Measurements from ENCODE around the gene HACL1. TPM values are rescaled to one million over a fixed set of nuclear protein-coding genes. Genes with fewer than 3 reads are reported as not detected.
"Not testable (repeated sequence)": the region's sequence is repeated elsewhere in the genome, so short reads cannot be mapped to it uniquely, and the experiment has no call there.

The HACL1 gene
- total RNA-seq, 1 donor from 2014 or later, result 25.3 TPM

GRCh38 chr3:15541371-15541770, 60.0 kb downstream of the HACL1 start:
- ATAC-seq, result no peak
- intact Hi-C loops (cut with DNase I), result no loop called here

DNA sequence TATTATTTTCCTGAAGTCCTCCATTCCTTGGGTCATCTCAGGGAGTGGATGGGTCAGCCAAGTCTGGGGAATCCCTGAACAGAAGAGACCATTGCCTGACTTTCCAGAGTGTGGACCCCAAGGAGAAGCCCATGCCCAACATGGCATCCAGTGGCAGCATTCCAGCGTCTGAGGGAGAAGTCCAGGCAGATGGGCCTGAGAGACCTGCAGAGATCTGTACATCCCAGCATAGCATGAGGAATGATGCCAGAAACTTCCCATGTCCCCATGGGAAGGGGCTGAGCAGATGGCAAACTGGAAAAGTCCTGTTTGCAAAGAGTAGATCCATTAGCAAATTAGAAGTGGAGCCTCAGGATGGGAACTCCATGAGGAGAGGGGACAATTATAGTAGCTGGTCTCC, 62.3 kb downstream of the HACL1 start:
- ATAC-seq (no peak), DNase-seq (ENCODE audit: low spot score) (no peak)
- intact Hi-C loops (cut with DNase I), result no loop called here

More at GRCh38 chr3:15541371-15541770, 60.0 kb downstream of the HACL1 start:
- no peak for DNase-seq (ENCODE audit: low spot score)

DNA sequence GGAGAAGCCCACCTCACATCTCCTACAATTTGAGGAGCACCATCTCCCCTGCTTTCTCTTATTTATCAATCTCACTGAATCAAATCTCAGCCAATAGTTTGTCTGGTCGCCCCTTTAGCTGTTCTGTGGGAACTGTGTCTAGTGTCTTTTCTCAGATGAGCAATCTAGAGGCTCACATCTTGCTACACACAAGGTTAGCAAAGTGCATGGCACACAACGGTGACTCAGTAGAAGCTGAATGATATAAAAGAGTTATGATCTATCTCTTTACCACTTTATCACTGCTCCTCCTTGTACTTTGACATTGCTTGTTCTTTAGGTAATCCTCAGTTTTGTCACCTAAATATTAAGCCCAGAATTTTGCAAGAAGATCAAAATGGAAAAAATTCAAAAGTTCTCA, 63.0 kb downstream of the HACL1 start:
- DNase-seq (ENCODE audit: low spot score) (no peak), ATAC-seq (no peak)
- intact Hi-C loops (cut with DNase I), result no loop called here

GRCh38 chr3:15536856-15537255, 64.5 kb downstream of the HACL1 start:
- no peak for ATAC-seq
- no peak for DNase-seq (ENCODE audit: low spot score)
- intact Hi-C loops (cut with DNase I), result no loop called here

DNA sequence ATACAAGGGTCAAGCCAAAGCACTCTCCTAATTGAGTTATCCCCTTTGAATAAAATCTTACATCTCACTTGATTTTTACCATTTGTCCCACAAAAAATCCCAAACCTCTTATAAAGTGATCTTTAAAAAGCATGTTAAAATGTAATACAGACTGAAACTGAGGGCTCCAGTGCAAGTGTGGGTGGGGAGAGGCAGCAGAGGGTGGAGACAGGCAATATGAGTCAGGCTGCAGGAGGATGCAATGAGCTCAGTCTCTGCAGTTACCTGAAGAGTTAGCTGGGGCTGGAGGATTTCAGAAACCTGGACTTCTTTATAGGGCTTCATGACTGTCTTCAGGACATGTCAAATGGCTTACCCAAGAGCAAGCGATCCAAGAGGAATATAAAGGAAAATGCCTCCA, 65.6 kb downstream of the HACL1 start:
- ATAC-seq, result no peak
- intact Hi-C loops (cut with DNase I), result no loop called here
- DNase-seq (ENCODE audit: low spot score), result no peak

DNA sequence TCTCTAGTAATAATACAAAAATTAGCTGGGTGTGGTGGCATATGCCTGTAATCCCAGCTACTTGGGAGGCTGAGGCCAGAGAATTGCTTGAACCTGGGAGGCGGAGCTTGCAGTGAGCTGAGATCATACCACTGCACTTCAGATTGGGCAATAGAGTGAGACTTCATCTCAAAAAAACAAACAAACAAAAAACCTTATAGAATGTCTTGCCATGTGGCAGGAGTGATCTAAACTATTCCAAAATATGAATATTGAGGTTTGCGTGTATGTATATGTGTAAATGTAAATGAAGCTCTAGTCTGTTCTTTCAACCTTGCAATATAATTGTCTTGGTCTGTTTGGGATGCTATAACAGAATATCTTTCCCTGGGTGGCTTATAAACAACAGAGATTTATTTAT, 68.8 kb downstream of the HACL1 start:
- ATAC-seq; DNase-seq (ENCODE audit: low spot score); intact Hi-C loops (cut with DNase I): not testable (repeated sequence)

GRCh38 chr3:15531346-15531745, 70.0 kb downstream of the HACL1 start:
- DNase-seq (ENCODE audit: low spot score) (no peak), ATAC-seq (no peak)
- intact Hi-C loops (cut with DNase I), result no loop called here

- no peak for ATAC-seq
Measured at GRCh38 chr3:15528854-15529537, 72.4 kb downstream of the HACL1 start.

GRCh38 chr3:15527031-15527459, 74.3 kb downstream of the HACL1 start:
- intact Hi-C loops (cut with DNase I), result no loop called here

More at GRCh38 chr3:15528854-15529537, 72.4 kb downstream of the HACL1 start:
- no peak for DNase-seq (ENCODE audit: low spot score)
- intact Hi-C loops (cut with DNase I), result no loop called here

DNA sequence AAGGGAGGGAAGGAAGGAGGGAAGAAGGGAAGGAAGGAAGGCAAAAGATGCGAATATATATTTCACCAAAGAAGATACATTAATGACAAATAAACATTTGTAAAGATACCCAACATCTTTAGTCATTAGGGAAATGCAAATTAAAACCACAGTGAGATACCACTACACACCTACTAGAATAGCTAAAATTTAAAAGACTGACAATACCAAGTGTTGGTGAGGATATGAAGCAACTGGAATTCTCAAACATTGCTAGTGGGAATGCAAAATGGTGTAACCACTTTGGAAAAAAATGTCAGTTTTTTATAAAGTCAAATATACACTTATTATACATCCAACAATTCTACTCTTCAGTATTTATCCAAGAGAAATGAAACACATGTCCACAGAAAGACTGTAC, 75.6 kb downstream of the HACL1 start:
- DNase-seq (ENCODE audit: low spot score), result no peak
- intact Hi-C loops (cut with DNase I), result no loop called here
- ATAC-seq, result no peak

More at GRCh38 chr3:15527031-15527459, 74.3 kb downstream of the HACL1 start:
- DNase-seq (ENCODE audit: low spot score), result no peak
- peak; percentile 73 for ATAC-seq

DNA sequence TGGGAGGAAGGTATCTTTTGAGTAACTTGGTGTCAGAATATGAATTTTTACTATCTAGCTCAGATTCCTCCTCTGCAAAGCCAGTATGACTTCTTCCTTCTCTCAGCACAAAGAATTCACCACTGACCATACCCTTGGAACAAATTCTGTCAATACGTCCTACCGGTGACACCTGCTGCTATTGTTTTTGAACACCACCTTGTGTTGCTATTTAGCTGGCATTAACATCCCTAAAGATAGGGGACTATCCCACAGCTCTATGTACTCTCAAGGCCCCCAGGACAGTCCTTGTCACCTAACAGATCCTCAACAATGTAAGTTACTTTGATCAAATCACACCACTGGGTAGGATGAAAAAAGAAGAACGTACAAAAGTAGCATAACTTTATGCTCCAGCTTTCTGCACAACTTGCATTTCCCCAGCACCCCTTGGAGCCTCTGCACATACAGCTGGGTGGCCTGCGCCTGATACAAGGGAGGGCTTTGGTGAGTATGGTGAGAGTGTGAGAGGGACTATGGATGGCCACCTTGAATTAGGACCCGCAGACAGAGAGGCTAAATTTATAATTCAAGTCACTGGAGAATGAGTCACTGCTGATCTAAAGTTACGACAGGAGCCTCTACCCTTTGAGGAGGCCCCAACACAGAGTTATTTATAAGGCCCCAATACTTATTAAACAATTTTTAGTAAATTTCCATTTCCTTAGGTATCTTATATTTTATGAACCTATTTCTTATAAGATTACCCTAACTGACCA, 77.5 kb downstream of the HACL1 start:
- DNase-seq (ENCODE audit: low spot score) (no peak), ATAC-seq (no peak)
- intact Hi-C loops (cut with DNase I), result no loop called here

- no peak for ATAC-seq
- intact Hi-C loops (cut with DNase I), result no loop called here
Measured at GRCh38 chr3:15522016-15522415, 79.4 kb downstream of the HACL1 start.

GRCh38 chr3:15521573-15521965, 79.8 kb downstream of the HACL1 start, which contains the start of gene COLQ:
Gene COLQ (minus strand): TSS chr3:15521706. CDS start chr3:15521625, 81 bp downstream.
- ATAC-seq (no peak), DNase-seq (ENCODE audit: low spot score) (no peak)
- intact Hi-C loops (cut with DNase I), result no loop called here

More at GRCh38 chr3:15522016-15522415, 79.4 kb downstream of the HACL1 start:
- no peak for DNase-seq (ENCODE audit: low spot score)

- no peak for DNase-seq (ENCODE audit: low spot score)
- ATAC-seq, result no peak
- intact Hi-C loops (cut with DNase I), result no loop called here
Measured at GRCh38 chr3:15520804-15521572, 80.4 kb downstream of the HACL1 start.

DNA sequence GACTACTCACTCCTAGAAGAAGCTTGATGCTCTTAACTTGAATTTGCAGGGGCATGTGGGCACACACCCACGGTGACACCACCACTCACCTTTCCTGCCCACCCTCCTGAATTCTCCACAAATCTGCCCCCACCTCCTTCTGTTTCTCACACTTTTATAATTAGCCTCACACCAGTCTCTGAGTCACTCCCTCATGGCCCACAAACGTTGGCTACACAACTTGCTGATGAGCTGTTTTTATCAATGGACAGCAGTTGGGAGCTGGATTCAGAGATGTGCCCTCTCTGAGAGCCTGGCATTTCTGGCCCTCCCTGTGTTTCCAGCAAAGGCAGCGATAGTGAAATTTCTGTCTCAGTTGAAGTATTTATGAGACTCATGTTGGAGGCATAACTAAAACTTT, 81.2 kb downstream of the HACL1 start:
- intact Hi-C loops (cut with DNase I), result no loop called here
- ATAC-seq (no peak), DNase-seq (ENCODE audit: low spot score) (no peak)

DNA sequence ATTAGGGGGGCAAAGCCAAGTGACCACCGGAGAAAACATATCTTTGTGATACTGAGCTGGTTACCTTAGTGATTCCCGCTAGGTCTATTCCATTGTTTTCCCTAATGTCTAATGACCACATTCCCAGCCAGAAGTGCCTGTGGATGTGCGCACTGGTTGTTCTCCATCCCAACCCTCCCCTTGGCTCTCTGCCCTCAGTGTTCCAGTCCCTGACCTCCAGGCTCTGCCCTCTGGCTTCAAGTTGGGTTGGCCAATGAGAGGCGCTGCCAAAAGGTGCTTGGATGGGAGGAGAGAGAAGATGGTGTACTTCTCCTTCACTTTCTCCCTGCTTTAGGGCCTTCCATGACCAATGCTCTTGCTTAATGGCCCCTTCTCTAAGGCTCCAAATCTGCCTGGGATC, 82.3 kb downstream of the HACL1 start:
- ATAC-seq, result peak; percentile 69
- no peak for DNase-seq (ENCODE audit: low spot score)

DNA sequence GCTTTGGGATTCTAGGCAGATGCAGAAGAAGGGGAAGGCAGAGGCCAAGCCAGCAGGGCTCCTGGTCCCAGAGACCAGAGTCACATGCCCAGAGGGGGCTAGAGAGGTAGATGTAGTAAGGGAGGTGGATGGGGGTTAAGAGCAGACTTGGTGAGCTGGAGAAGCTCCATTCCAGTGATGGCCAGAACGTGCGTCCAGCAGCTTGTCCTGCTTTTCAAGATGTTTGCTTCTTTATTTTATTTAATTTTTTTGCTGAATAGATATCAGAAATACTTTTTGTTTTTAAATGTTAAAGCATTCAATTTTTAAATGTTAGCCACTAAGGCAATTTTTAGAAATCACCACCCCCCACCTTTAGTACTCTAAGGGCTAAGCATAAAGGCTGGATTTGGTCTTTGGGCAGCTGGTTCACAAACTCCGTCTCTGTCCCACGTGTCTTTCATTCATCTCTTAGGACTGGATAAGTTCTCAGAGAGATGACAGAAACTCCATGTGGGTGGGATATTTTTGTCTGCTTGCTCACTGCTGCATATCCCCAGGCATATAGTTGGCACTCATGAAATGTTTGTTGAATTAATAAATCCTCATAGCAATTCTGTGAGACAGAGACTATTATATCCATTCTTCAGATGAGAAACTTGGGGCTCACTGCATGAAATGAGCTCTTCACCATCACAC, 86.6 kb downstream of the HACL1 start:
- intact Hi-C loops (cut with DNase I), result no loop called here
- ATAC-seq (no peak), DNase-seq (ENCODE audit: low spot score) (no peak)

More for the DNA sequence above, 82.3 kb downstream of the HACL1 start:
- intact Hi-C loops (cut with DNase I), result no loop called here

- ATAC-seq (no peak), DNase-seq (ENCODE audit: low spot score) (no peak)
- intact Hi-C loops (cut with DNase I), result no loop called here
Measured at GRCh38 chr3:15513810-15514662, 87.3 kb downstream of the HACL1 start.

All from sciatic nerve (tissue), 2 donors.